Measurements from ENCODE around the gene SGCB. TPM values are rescaled to one million over a fixed set of nuclear protein-coding genes. Genes with fewer than 3 reads are reported as not detected.

Gene SGCB
- total RNA-seq, 1 donor, result 27.9 TPM

GRCh38 chr4:52015366-52015765 lies 22.7 kb downstream of the SGCB start:
- Histone ChIP-seq H3K4me1 (ENCODE audit: insufficient read depth, low read length) (peaks cover 7% of the 10 kb centered on the region), H2AFZ (ENCODE audit: low read length) (peak overlapping the region; percentile 78), H3K27me3 (ENCODE audit: insufficient read depth, low read length) (no peaks in the 10 kb centered on the region), H3K4me2 (ENCODE audit: insufficient read depth, low read length) (peak overlapping the region; percentile 48), H3K36me3 (ENCODE audit: insufficient read depth, low read length) (no peaks in the 10 kb centered on the region), H3K4me3 (ENCODE audit: insufficient read depth, low read length) (no peak overlapping the region), H4K20me1 (ENCODE audit: insufficient read depth, low read length) (no peaks in the 10 kb centered on the region), H3K27ac (ENCODE audit: low read depth, low read length) (no peak overlapping the region), H3K79me2 (ENCODE audit: insufficient read depth, low read length) (no peaks in the 10 kb centered on the region), H3K9me3 (ENCODE audit: low read depth, low read length) (no peaks in the 10 kb centered on the region)
- peak; percentile 48 for TF ChIP-seq CTCF (IDR thresholded peaks at IDR 0.05; ENCODE audit: extremely low read depth, low read depth, low read length)
- DNase-seq (ENCODE audit: insufficient read length, low spot score, missing footprints), result no peak

- Histone ChIP-seq H3K79me2 (ENCODE audit: insufficient read depth, low read length) (no peaks in the 10 kb centered on the region), H3K4me3 (ENCODE audit: insufficient read depth, low read length) (no peak overlapping the region), H3K4me2 (ENCODE audit: insufficient read depth, low read length) (peak overlapping the region; percentile 48), H2AFZ (ENCODE audit: low read length) (peak overlapping the region; percentile 78), H3K9me3 (ENCODE audit: low read depth, low read length) (no peaks in the 10 kb centered on the region), H3K27ac (ENCODE audit: low read depth, low read length) (no peak overlapping the region), H4K20me1 (ENCODE audit: insufficient read depth, low read length) (no peaks in the 10 kb centered on the region), H3K4me1 (ENCODE audit: insufficient read depth, low read length) (peaks cover 2% of the 10 kb centered on the region), H3K36me3 (ENCODE audit: insufficient read depth, low read length) (no peaks in the 10 kb centered on the region), H3K27me3 (ENCODE audit: insufficient read depth, low read length) (no peaks in the 10 kb centered on the region)
- DNase-seq (ENCODE audit: insufficient read length, low spot score, missing footprints), result peak; percentile 37
- no peak for TF ChIP-seq CTCF (IDR thresholded peaks at IDR 0.05; ENCODE audit: extremely low read depth, low read depth, low read length)
Observed at GRCh38 chr4:52014903-52015302, 23.2 kb downstream of the SGCB start.

DNA sequence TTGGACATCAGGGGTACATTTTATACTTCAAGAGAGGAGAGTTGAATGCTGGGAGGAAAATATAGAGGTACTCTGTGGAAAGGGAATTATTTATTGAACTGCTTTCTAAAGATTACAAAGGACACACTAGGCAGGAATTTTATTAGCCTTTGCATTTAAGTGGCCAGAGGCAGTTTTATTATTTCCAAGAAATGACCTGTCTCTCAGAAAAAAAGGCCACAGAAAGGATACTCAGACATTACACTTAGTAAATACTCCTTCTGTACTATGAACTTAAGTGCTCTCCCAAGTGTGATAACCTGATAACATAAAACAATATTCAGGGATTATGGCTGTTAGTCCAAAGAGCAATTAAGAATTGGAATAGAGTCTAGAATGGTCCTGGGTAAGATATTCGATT lies 25.4 kb downstream of the SGCB start:
- Histone ChIP-seq H3K27me3 (ENCODE audit: insufficient read depth, low read length) (no peaks in the 10 kb centered on the region), H3K9me3 (ENCODE audit: low read depth, low read length) (no peaks in the 10 kb centered on the region), H3K79me2 (ENCODE audit: insufficient read depth, low read length) (no peaks in the 10 kb centered on the region), H3K4me2 (ENCODE audit: insufficient read depth, low read length) (no peak overlapping the region), H4K20me1 (ENCODE audit: insufficient read depth, low read length) (no peaks in the 10 kb centered on the region), H3K36me3 (ENCODE audit: insufficient read depth, low read length) (no peaks in the 10 kb centered on the region), H3K4me1 (ENCODE audit: insufficient read depth, low read length) (no peaks in the 10 kb centered on the region), H2AFZ (ENCODE audit: low read length) (no peak overlapping the region), H3K27ac (ENCODE audit: low read depth, low read length) (no peak overlapping the region), H3K4me3 (ENCODE audit: insufficient read depth, low read length) (no peak overlapping the region)
- no peak for TF ChIP-seq CTCF (IDR thresholded peaks at IDR 0.05; ENCODE audit: extremely low read depth, low read depth, low read length)
- DNase-seq (ENCODE audit: insufficient read length, low spot score, missing footprints), result no peak

- no peak overlapping the region for H3K4me3 ChIP-seq (ENCODE audit: insufficient read depth, low read length)
- TF ChIP-seq CTCF (IDR thresholded peaks at IDR 0.05; ENCODE audit: extremely low read depth, low read depth, low read length), result no peak
- H3K79me2 ChIP-seq (ENCODE audit: insufficient read depth, low read length), result no peaks in the 10 kb centered on the region
- peak; percentile 6 for DNase-seq (ENCODE audit: insufficient read length, low spot score, missing footprints)
- H3K9me3 ChIP-seq (ENCODE audit: low read depth, low read length), result no peaks in the 10 kb centered on the region
- H3K4me2 ChIP-seq (ENCODE audit: insufficient read depth, low read length), result no peak overlapping the region
- H2AFZ ChIP-seq (ENCODE audit: low read length), result no peak overlapping the region
- no peak overlapping the region for H3K27ac ChIP-seq (ENCODE audit: low read depth, low read length)
- H3K36me3 ChIP-seq (ENCODE audit: insufficient read depth, low read length), result no peaks in the 10 kb centered on the region
- no peaks in the 10 kb centered on the region for H3K27me3 ChIP-seq (ENCODE audit: insufficient read depth, low read length)
- no peaks in the 10 kb centered on the region for H4K20me1 ChIP-seq (ENCODE audit: insufficient read depth, low read length)
- H3K4me1 ChIP-seq (ENCODE audit: insufficient read depth, low read length), result no peaks in the 10 kb centered on the region
Observed at GRCh38 chr4:52010986-52011385, 27.1 kb downstream of the SGCB start.

Data from osteoblast (primary cell).